K562 (cell line): ENCODE measurements around the gene WIPF1. TPM values are rescaled to one million over a fixed set of nuclear protein-coding genes. Genes with fewer than 3 reads are reported as not detected.

ENCODE experiments used
- ATAC-seq: fragments of 200-7000 bp; cut with Tn5 transposase; 3 replicates; pipeline ENCODE4 v1.9.1; 2020; ENCODE audit warnings: moderate library complexity
- BruUV-seq: library from RNA; stranded (reverse); fragments of 400-500 nt; replicated peaks from 2 replicates; lab custom pipeline; 2021; lab: Mats Ljungman, UMichigan
- CTCF ChIA-PET: fragments of 300-600 bp; formaldehyde crosslinking; extraction: SDS; loops from one replicate; lab custom pipeline; 2021; ENCODE audit warnings: low intra/inter-chr PET ratio; lab: Yijun Ruan, JAX
- POLR2A ChIA-PET: fragments of 300-600, 350-650 bp; sonication (Branson Sonifier 250); formaldehyde crosslinking; extraction: SDS; loops from one replicate; lab custom pipeline; 2021; ENCODE audit warnings: antibody characterized with exemption, inconsistent platforms; lab: Yijun Ruan, JAX
- DNase-seq, 4 experiments: peaks; one replicate each; pipeline versions ENCODE4 v3.0.0 to v3.0.0-alpha.2; 2011 to 2018; ENCODE audit warnings: low spot score in 3 of 4, mixed read lengths in 3 of 4; ENCODE audit errors: extremely low read depth in 1 of 4
- FAIRE-seq: peaks from 2 replicates; lab custom pipeline; 2011; peaks lifted over from hg19 to GRCh38; lab: Jason Lieb, UNC
- H2AFZ ChIP-seq: 2 replicates; pipeline ENCODE4 v1.6.0; 2011; ENCODE audit warnings: low read depth, low read length, control low read depth, inconsistent platforms
- H3K27ac ChIP-seq: fragments of 200-600 bp; 3 replicates; pipeline ENCODE4 v1.8.0; 2011; ENCODE audit warnings: low read depth, mild to moderate bottlenecking, control low read depth, inconsistent platforms, low read length, moderate library complexity, mixed read lengths; ENCODE audit errors: extremely low read depth
- H3K27me3 ChIP-seq, 2 experiments: fragments of 300-600 bp in 1 of 2; 2 replicates in 1 of 2; 3 replicates in 1 of 2; pipeline versions ENCODE4 v1.6.0 to v1.8.0; 2011; ENCODE audit warnings: inconsistent platforms in 2 of 2, low read length in 2 of 2, mild to moderate bottlenecking in 1 of 2, mixed read lengths in 1 of 2, moderate library complexity in 1 of 2; ENCODE audit not compliant: control insufficient read depth in 2 of 2, insufficient read depth in 2 of 2
- H3K36me3 ChIP-seq: fragments of 300-600 bp; 3 replicates; pipeline ENCODE4 v1.8.0; 2011; ENCODE audit warnings: mild to moderate bottlenecking, low read length, inconsistent platforms; ENCODE audit not compliant: control insufficient read depth, insufficient read depth
- H3K4me1 ChIP-seq, 2 experiments: fragments of 200-600 bp in 1 of 2; replicated peaks in 1 of 2; 2 replicates in 1 of 2; 3 replicates in 1 of 2; pipeline versions ENCODE4 v1.5.1 to v1.8.0; 2011; ENCODE audit warnings: inconsistent platforms in 2 of 2, low read length in 2 of 2, mild to moderate bottlenecking in 1 of 2, mixed read lengths in 1 of 2, moderate library complexity in 1 of 2; ENCODE audit not compliant: control insufficient read depth in 2 of 2, insufficient read depth in 2 of 2
- H3K4me2 ChIP-seq: 2 replicates; pipeline ENCODE4 v1.6.1; 2011; ENCODE audit warnings: low read length, control low read depth, inconsistent platforms, mixed read lengths; ENCODE audit not compliant: insufficient read depth
- H3K4me3 ChIP-seq: fragments of 200-600 bp; sonication (generic), shearing (Covaris generic); 2 replicates; pipeline ENCODE4 v1.5.1; 2016; ENCODE audit warnings: control low read depth, inconsistent platforms
- H3K79me2 ChIP-seq: fragments of 200-600 bp; 3 replicates; pipeline ENCODE4 v1.8.0; 2011; ENCODE audit warnings: low read length, inconsistent platforms; ENCODE audit not compliant: control insufficient read depth, insufficient read depth
- H3K9ac ChIP-seq, 2 experiments: 2 replicates each; pipeline versions ENCODE4 v1.6.0 to v1.6.1; 2011; ENCODE audit warnings: low read depth in 2 of 2, low read length in 2 of 2, control low read depth in 1 of 2, inconsistent platforms in 1 of 2, mild to moderate bottlenecking in 1 of 2, mixed read lengths in 1 of 2; ENCODE audit not compliant: insufficient read depth in 1 of 2
- H3K9me1 ChIP-seq: one replicate; pipeline ENCODE4 v1.6.0; 2011; ENCODE audit warnings: inconsistent platforms, mild to moderate bottlenecking, low read length, moderate library complexity; ENCODE audit not compliant: control insufficient read depth, insufficient read depth
- H3K9me3 ChIP-seq: replicated peaks from 2 replicates; pipeline ENCODE4 v1.5.1; 2011; ENCODE audit warnings: low read depth, low read length, inconsistent platforms; ENCODE audit not compliant: control insufficient read depth, insufficient read depth
- H4K20me1 ChIP-seq: replicated peaks from 2 replicates; pipeline ENCODE4 v1.6.1; 2011; ENCODE audit warnings: low read length, inconsistent platforms, mixed read lengths; ENCODE audit not compliant: control insufficient read depth, insufficient read depth
- ARID1B ChIP-seq: fragments of 450-650 bp; IDR thresholded peaks from 2 replicates; pipeline ENCODE4 v1.6.1; 2016; ENCODE audit warnings: antibody characterized with exemption, mild to moderate bottlenecking, inconsistent platforms
- CBFA2T3 ChIP-seq: fragments of 450-650 bp; IDR thresholded peaks from 2 replicates; pipeline ENCODE4 v1.6.1; 2017
- CXXC5 ChIP-seq: fragments of 250-450 bp; sonication (Bioruptor Pico); IDR thresholded peaks from 2 replicates; pipeline ENCODE4 v1.8.0; 2022; ENCODE audit warnings: inconsistent platforms, mild to moderate bottlenecking, moderate library complexity
- ELF2 ChIP-seq: fragments of 250-450 bp; sonication (Bioruptor Pico); IDR thresholded peaks from 2 replicates; pipeline ENCODE4 v1.5.0; 2021; ENCODE audit warnings: mild to moderate bottlenecking
- ETV1 ChIP-seq: fragments of 450-650 bp; conservative IDR thresholded peaks from 2 replicates; pipeline ENCODE4 v1.6.1; 2016; ENCODE audit warnings: missing genetic modification characterization, control low read depth, low read depth, missing compliant biosample characterization
- KLF6 ChIP-seq: fragments of 250-450 bp; sonication (Bioruptor Pico); IDR thresholded peaks from 2 replicates; pipeline ENCODE4 v1.4.0; 2020; ENCODE audit warnings: mild to moderate bottlenecking, moderate library complexity, borderline replicate concordance
- NFRKB ChIP-seq: fragments of 450-650 bp; IDR thresholded peaks from 2 replicates; pipeline ENCODE4 v1.6.1; 2016; ENCODE audit warnings: low read depth
- PTRF ChIP-seq: fragments of 450-650 bp; IDR thresholded peaks from 2 replicates; pipeline ENCODE4 v1.6.1; 2016; ENCODE audit warnings: mild to moderate bottlenecking, missing genetic modification characterization, missing compliant biosample characterization
- RCOR1 ChIP-seq, 2 experiments: IDR thresholded peaks; 2 replicates each; pipeline ENCODE4 v1.6.1; 2012; ENCODE audit warnings: low read depth in 2 of 2, low read length in 2 of 2, borderline replicate concordance in 1 of 2, improper control_type of control experiment in 1 of 2
- SMARCA4 ChIP-seq: fragments of 450-650 bp; IDR thresholded peaks from 2 replicates; pipeline ENCODE4 v1.6.1; 2016
- SOX6 ChIP-seq: fragments of 450-650 bp; IDR thresholded peaks from 2 replicates; pipeline ENCODE4 v1.6.1; 2014; ENCODE audit warnings: mild to moderate bottlenecking
- TBL1XR1 ChIP-seq, 2 experiments: IDR thresholded peaks; 2 replicates each; pipeline ENCODE4 v1.6.1; 2012; ENCODE audit warnings: improper control_type of control experiment in 2 of 2, low read length in 2 of 2, mild to moderate bottlenecking in 1 of 2
- TEAD2 ChIP-seq: fragments of 450-650 bp; IDR thresholded peaks from 2 replicates; pipeline ENCODE4 v1.6.1; 2016; ENCODE audit warnings: missing genetic modification characterization, control low read depth, missing compliant biosample characterization
- TEAD4 ChIP-seq, 2 experiments: sonication (generic) in 1 of 2; formaldehyde crosslinking in 1 of 2; IDR thresholded peaks; 2 replicates each; pipeline versions ENCODE4 v1.6.1 to v1.8.0; 2012 to 2022; ENCODE audit warnings: borderline replicate concordance in 1 of 2, inconsistent platforms in 1 of 2, low read length in 1 of 2, mild to moderate bottlenecking in 1 of 2, missing genetic modification reagents in 1 of 2
- THRAP3 ChIP-seq: fragments of 450-650 bp; IDR thresholded peaks from 2 replicates; pipeline ENCODE4 v1.6.1; 2016; ENCODE audit warnings: mild to moderate bottlenecking, inconsistent platforms, borderline replicate concordance
- ZNF175 ChIP-seq: fragments of 200-800 bp; sonication (Bioruptor generic); IDR thresholded peaks from 2 replicates; pipeline ENCODE4 v1.6.1; 2016; ENCODE audit warnings: low read depth, mild to moderate bottlenecking, missing genetic modification characterization, missing compliant biosample characterization
- ZNF23 ChIP-seq: fragments of 250-450 bp; sonication (Bioruptor Pico); IDR thresholded peaks from 2 replicates; pipeline ENCODE4 v1.4.0; 2020; ENCODE audit warnings: mild to moderate bottlenecking
- ZNF589 ChIP-seq: fragments of 200-800 bp; sonication (Bioruptor generic); IDR thresholded peaks from 2 replicates; pipeline ENCODE4 v1.6.1; 2016; ENCODE audit warnings: low read depth, missing genetic modification characterization, missing compliant biosample characterization
- ZNF717 ChIP-seq: fragments of 250-450 bp; sonication (Bioruptor Pico); IDR thresholded peaks from 2 replicates; pipeline ENCODE4 v1.5.0; 2021
- WGBS: fragments of 100-300 bp; shearing (Covaris generic); methylation state at CpG from one replicate; pipeline ENCODE4 v1.1.6; 2016; ENCODE audit warnings: low coverage, mixed read lengths; ENCODE audit not compliant: insufficient coverage; ENCODE audit errors: missing lambda C conversion rate; 5-methylcytosine and 5-hydroxymethylcytosine counted together
- in situ Hi-C: fragments of 300-500 bp; cut with MboI; formaldehyde crosslinking; loops from 4 replicates; pipeline ENCODE4 v1.15.0; 2018; ENCODE audit warnings: inconsistent platforms, mixed read lengths
- intact Hi-C: fragments of 100-400 bp; cut with micrococcal nuclease; formaldehyde crosslinking; loops from 2 replicates; pipeline ENCODE4 v1.14.2; 2022
- polyA plus RNA-seq, 8 experiments: library from polyadenylated mRNA; depleted of rRNA in 4 of 8; stranded (reverse) in 5 of 8; unstranded in 3 of 8; fragments of >200 nt; fragmentation: Nextera tagmentation in 2 of 8; fragmentation: Illumina TruSeq in 1 of 8; extraction: Ambion mirVana in 2 of 8; extraction: Trizol in 1 of 8; gene quantifications; 2 replicates each; pipeline versions ENCODE4 v1.2.1 to v1.2.3, GENCODE V29; 2011 to 2014; ENCODE audit warnings: inconsistent platforms in 1 of 8, missing spikeins in 1 of 8
- total RNA-seq, 7 experiments: library from RNA; depleted of rRNA in 6 of 7; stranded (reverse); fragments of >200 nt in 6 of 7; fragmentation: Illumina TruSeq in 2 of 7; extraction: Trizol in 2 of 7; gene quantifications; 2 replicates each; pipeline versions ENCODE4 v1.2.1 to v1.2.3, GENCODE V29; 2011 to 2021; ENCODE audit warnings: low replicate concordance in 1 of 7
- TF ChIP-seq, protein P1 (sequence below): sonication (generic); formaldehyde crosslinking; IDR thresholded peaks from 2 replicates; pipeline ENCODE4 v1.5.0; 2020; ENCODE audit warnings: missing genetic modification reagents
- TF ChIP-seq, protein P2 (sequence below): fragments of 450-650 bp; conservative IDR thresholded peaks from 2 replicates; pipeline ENCODE4 v1.6.1; 2016; ENCODE audit warnings: missing genetic modification characterization, low read depth, mild to moderate bottlenecking, missing compliant biosample characterization, moderate library complexity

WIPF1 gene
- total and polyA plus RNA-seq, 9 of the 15 experiments (the other 6 are each of a cell fraction or from before 2014, with no cell fraction given): 0.54 to 4.9 (median 2.4) TPM

DNA sequence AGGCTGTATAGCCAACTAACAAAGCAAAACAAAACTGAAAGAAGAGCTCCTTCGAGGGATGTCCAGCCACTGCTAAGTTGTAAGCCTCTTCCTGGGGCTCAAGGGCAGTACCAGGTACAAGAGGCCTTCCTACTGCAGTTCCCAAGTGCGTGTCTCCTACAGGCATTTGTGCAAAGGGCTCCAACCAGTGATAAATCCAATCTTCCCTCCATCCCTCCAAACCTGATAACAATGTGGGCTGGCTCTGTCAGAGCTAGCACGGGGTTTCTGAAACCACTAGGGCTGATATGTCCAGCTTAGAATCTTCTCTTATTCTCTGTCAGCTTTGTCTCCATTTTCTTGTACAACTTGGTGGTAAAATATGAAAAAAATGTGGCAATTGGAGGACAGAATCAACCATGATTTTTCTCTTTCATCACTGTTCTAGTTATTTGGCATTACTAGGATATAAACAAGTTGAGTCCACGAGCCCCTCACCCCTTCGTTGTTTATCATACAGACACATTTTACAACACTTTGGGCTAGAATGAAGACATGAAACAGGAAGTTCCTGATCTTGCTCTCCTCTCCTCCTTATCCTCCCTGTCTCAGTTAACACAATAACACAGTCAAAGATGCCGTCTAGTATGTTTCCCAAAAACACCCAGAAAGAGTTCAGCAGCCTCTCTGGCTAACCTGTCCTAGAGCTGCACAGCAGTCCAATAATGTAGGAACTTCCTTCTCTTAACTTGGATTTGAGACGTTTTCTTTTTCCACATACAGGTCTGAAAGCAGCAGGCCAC lies 35.4 kb upstream of the WIPF1 start:
- peak in 2 of 4 experiments; percentile 18 to 66 for DNase-seq
- Histone ChIP-seq H3K79me2 (no peaks in the 10 kb centered on the region), H3K9me3 (no peaks in the 10 kb centered on the region), H2AFZ (peak overlapping the region; percentile 84), H4K20me1 (no peaks in the 10 kb centered on the region), H3K27ac (peak overlapping the region; percentile 9; the same call in 1 of the 3 replicates), H3K27me3 (no peaks in the 10 kb centered on the region), H3K4me2 (peak overlapping the region; percentile 47; the same call in 1 of the 2 replicates), H3K36me3 (no peaks in the 10 kb centered on the region), H3K4me1 (peaks cover 12 to 27% of the 10 kb centered on the region in 2 experiments; a peak in 4 of 5 replicates), H3K4me3 (no peak overlapping the region), H3K9me1 (no peaks in the 10 kb centered on the region), H3K9ac (0 out of 4 replicates have a peak overlapping the region, but pooled peaks of 1 of the 2 experiments have one; percentile 8)
- ATAC-seq: peak; percentile 63
- intact Hi-C loops (no loop called here), in situ Hi-C loops (no loop called here)
- CTCF ChIA-PET: no interaction called here
- 16% methylated on average over 7 of the region's 7 CpGs for WGBS
- no TSS peak for BruUV-seq
- peak; percentile 64 for FAIRE-seq
- POLR2A ChIA-PET: interaction anchor here (1.3 kb wide), 1 partner anchor 10 kb away, joined by 5 read pairs; no protein-coding TSS in a partner anchor
- 0 out of 2 replicates have a peak, but pooled peaks have one; percentile 9 for TF ChIP-seq TEAD2 (tag)
- TF ChIP-seq SOX6: peak; percentile 17; the same call in 1 of the 2 replicates
- peak; percentile 55; the same call in 1 of the 2 replicates for TF ChIP-seq ZNF589
- TF ChIP-seq ARID1B: peak; percentile 28; the same call in 1 of the 2 replicates
- TF ChIP-seq CXXC5 (CRISPR knock-in tag): peak; percentile 27
- TF ChIP-seq, protein P1, sequence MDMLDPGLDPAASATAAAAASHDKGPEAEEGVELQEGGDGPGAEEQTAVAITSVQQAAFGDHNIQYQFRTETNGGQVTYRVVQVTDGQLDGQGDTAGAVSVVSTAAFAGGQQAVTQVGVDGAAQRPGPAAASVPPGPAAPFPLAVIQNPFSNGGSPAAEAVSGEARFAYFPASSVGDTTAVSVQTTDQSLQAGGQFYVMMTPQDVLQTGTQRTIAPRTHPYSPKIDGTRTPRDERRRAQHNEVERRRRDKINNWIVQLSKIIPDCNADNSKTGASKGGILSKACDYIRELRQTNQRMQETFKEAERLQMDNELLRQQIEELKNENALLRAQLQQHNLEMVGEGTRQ (CRISPR knock-in tag): no peak
- TF ChIP-seq PTRF (tag): 0 out of 2 replicates have a peak, but pooled peaks have one; percentile 32
- 0 out of 2 replicates have a peak, but pooled peaks have one; percentile 27 for TF ChIP-seq ETV1 (tag)
- TF ChIP-seq ZNF23 (CRISPR knock-in tag): no peak
- peak; percentile 68; the same call in 1 of the 2 replicates for TF ChIP-seq ZNF175 (CRISPR knock-in tag)
- TF ChIP-seq RCOR1 (IDR thresholded peaks at IDR 0.05; ENCODE audit: borderline replicate concordance in 1 of 2, low read depth in 2 of 2, low read length in 2 of 2): peak in 1 of 2 experiments; percentile 89; a peak in 2 of 4 replicates
- TF ChIP-seq ELF2 (CRISPR knock-in tag): peak; percentile 65; the same call in 1 of the 2 replicates
- TF ChIP-seq CBFA2T3: peak; percentile 17; the same call in 1 of the 2 replicates
- 0 out of 2 replicates have a peak, but pooled peaks have one; percentile 22 for TF ChIP-seq SMARCA4
- TF ChIP-seq, protein P2, sequence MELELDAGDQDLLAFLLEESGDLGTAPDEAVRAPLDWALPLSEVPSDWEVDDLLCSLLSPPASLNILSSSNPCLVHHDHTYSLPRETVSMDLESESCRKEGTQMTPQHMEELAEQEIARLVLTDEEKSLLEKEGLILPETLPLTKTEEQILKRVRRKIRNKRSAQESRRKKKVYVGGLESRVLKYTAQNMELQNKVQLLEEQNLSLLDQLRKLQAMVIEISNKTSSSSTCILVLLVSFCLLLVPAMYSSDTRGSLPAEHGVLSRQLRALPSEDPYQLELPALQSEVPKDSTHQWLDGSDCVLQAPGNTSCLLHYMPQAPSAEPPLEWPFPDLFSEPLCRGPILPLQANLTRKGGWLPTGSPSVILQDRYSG (tag): peak; percentile 54; the same call in 1 of the 2 replicates
- 0 out of 2 replicates have a peak, but pooled peaks have one; percentile 1 for TF ChIP-seq NFRKB
- peak; percentile 6; the same call in 1 of the 2 replicates for TF ChIP-seq KLF6 (CRISPR knock-in tag)
- no peak for TF ChIP-seq THRAP3
- TF ChIP-seq TEAD4 (IDR thresholded peaks at IDR 0.05; ENCODE audit: low read length): 0 out of 2 replicates have a peak, but pooled peaks have one; percentile 7
- no peak for TF ChIP-seq TEAD4 (CRISPR knock-in tag; IDR thresholded peaks at IDR 0.05; ENCODE audit: borderline replicate concordance)
- no peak for TF ChIP-seq ZNF717 (CRISPR knock-in tag)
- no peak for TF ChIP-seq TBL1XR1 (IDR thresholded peaks at IDR 0.05; ENCODE audit: low read length in 2 of 2)
